GM12878 (cell line): Measurements from ENCODE around the gene ABCB9.

Source experiments
- MYC ChIP-seq: IDR thresholded peaks from 2 replicates; pipeline ENCODE4 v1.6.1; 2011; ENCODE audit warnings: mild to moderate bottlenecking, low read length, moderate library complexity, inconsistent platforms; ENCODE audit not compliant: insufficient read depth, insufficient replicate concordance, insufficient read length, severe bottlenecking
- TF ChIP-seq, protein P1 (sequence below): fragments of 450-650 bp; IDR thresholded peaks from 2 replicates; pipeline ENCODE4 v1.6.1; 2014; ENCODE audit warnings: mild to moderate bottlenecking
- TF ChIP-seq, protein P2 (sequence below): fragments of 450-650 bp; formaldehyde crosslinking; IDR thresholded peaks from 2 replicates; pipeline ENCODE4 v1.5.0; 2022; ENCODE audit warnings: mild to moderate bottlenecking, missing genetic modification characterization

DNA sequence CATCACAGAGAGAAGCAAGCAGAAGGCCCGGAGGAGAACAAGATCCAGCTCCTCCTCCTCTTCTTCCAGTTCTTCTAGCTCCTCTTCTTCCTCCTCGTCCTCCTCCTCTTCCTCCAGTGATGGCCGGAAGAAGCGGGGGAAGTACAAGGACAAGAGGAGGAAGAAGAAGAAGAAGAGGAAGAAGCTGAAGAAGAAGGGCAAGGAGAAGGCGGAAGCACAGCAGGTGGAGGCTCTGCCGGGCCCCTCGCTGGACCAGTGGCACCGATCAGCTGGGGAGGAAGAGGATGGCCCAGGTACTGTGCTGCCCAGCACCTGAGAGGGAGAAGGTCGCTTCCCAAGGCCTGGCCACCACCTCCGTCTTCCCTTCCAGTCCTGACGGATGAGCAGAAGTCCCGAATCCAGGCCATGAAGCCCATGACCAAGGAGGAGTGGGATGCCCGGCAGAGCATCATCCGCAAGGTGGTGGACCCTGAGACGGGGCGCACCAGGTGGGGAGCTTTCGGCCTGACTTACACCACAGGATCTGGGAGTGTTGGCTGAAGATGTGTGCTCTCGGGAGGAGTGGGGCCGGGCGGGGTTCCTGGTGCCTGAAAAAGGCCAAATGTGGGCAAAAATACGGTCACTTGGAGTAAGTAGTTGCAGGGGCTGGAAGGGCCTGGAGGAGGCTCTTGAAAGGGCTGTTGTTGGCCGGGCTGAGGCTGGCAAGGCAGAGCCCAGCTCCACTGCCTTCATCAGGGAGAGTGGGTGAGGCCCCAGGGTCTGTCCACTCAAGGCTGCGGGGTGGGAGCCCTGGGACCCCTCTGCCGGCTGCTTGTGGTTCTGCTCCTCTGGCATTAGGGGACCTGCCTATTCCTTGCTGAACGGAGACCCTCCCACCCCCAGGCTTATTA, 15.6 kb upstream of the ABCB9 start:
- TF ChIP-seq, protein P1, sequence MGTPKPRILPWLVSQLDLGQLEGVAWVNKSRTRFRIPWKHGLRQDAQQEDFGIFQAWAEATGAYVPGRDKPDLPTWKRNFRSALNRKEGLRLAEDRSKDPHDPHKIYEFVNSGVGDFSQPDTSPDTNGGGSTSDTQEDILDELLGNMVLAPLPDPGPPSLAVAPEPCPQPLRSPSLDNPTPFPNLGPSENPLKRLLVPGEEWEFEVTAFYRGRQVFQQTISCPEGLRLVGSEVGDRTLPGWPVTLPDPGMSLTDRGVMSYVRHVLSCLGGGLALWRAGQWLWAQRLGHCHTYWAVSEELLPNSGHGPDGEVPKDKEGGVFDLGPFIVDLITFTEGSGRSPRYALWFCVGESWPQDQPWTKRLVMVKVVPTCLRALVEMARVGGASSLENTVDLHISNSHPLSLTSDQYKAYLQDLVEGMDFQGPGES: no peak
- TF ChIP-seq, protein P2, sequence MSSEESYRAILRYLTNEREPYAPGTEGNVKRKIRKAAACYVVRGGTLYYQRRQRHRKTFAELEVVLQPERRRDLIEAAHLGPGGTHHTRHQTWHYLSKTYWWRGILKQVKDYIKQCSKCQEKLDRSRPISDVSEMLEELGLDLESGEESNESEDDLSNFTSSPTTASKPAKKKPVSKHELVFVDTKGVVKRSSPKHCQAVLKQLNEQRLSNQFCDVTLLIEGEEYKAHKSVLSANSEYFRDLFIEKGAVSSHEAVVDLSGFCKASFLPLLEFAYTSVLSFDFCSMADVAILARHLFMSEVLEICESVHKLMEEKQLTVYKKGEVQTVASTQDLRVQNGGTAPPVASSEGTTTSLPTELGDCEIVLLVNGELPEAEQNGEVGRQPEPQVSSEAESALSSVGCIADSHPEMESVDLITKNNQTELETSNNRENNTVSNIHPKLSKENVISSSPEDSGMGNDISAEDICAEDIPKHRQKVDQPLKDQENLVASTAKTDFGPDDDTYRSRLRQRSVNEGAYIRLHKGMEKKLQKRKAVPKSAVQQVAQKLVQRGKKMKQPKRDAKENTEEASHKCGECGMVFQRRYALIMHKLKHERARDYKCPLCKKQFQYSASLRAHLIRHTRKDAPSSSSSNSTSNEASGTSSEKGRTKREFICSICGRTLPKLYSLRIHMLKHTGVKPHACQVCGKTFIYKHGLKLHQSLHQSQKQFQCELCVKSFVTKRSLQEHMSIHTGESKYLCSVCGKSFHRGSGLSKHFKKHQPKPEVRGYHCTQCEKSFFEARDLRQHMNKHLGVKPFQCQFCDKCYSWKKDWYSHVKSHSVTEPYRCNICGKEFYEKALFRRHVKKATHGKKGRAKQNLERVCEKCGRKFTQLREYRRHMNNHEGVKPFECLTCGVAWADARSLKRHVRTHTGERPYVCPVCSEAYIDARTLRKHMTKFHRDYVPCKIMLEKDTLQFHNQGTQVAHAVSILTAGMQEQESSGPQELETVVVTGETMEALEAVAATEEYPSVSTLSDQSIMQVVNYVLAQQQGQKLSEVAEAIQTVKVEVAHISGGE (CRISPR knock-in tag): no peak
- TF ChIP-seq MYC: no peak
